ENCODE results near the gene DIAPH3.
A peak's percentile ranks its signal among the peaks of the same experiment; 100 is the strongest.

DIAPH3 gene

GRCh38 chr13:59679254-59679653 is 484.5 kb downstream of the DIAPH3 start:
- TF ChIP-seq, protein P1, sequence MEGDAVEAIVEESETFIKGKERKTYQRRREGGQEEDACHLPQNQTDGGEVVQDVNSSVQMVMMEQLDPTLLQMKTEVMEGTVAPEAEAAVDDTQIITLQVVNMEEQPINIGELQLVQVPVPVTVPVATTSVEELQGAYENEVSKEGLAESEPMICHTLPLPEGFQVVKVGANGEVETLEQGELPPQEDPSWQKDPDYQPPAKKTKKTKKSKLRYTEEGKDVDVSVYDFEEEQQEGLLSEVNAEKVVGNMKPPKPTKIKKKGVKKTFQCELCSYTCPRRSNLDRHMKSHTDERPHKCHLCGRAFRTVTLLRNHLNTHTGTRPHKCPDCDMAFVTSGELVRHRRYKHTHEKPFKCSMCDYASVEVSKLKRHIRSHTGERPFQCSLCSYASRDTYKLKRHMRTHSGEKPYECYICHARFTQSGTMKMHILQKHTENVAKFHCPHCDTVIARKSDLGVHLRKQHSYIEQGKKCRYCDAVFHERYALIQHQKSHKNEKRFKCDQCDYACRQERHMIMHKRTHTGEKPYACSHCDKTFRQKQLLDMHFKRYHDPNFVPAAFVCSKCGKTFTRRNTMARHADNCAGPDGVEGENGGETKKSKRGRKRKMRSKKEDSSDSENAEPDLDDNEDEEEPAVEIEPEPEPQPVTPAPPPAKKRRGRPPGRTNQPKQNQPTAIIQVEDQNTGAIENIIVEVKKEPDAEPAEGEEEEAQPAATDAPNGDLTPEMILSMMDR (IDR thresholded peaks at IDR 0.05; ENCODE audit: extremely low read depth, insufficient read depth, missing control alignments) = no peak
- in situ Hi-C loops (cut with MboI; ENCODE audit: low pct_unique_long_range_greater_than_20kb, low sequenced_read_pairs, unreplicated experiment) = loop anchor here (10.0 to 25.0 kb wide), 4 partner anchors 233 to 758 kb away; no protein-coding TSS in a partner anchor
- DNase-seq (ENCODE audit: low spot score) = no peak

DNA sequence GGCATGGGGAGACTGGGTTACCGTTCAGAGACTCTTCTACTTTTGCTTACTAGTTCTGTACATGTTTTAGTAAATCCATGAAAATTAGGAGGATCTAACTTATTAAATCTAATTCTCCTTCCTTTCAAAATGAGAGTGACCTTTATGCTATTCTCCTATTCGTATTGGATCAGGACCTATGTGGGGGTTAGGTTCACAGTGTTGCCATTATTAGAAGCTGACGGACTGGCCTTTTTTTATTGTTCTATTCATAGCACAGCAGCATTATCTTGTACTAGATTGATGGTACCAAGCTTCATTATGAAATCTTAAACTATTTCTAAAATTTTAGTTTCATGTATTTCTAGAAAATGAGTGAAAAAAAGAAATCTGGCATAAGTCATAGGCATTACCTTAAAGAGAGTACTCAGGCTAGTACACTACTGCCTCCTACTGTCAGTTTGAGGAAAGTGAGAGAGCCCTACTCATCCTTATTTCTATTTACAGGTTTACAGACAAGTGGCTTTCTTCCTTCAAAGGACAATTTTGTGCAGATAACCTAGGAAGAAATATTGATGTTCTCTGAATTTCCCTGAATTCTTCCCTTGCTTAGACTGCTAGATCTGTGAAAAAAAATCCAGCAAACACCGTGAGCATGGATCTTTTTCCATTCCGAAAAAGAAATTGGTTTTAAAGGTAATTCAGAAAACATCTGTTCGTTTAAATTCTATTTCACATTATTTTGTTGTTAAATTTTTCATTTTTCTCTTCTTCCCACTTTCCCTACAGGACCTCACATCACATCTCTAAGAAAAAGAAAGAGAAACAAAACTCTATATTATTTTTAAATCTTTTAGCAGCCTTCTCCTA is 485.5 kb downstream of the DIAPH3 start:
- TF ChIP-seq, protein P1 (IDR thresholded peaks at IDR 0.05; ENCODE audit: extremely low read depth, insufficient read depth, missing control alignments) = peak; percentile 64
- in situ Hi-C loops (cut with MboI; ENCODE audit: low pct_unique_long_range_greater_than_20kb, low sequenced_read_pairs, unreplicated experiment) = loop anchor here (10.0 to 25.0 kb wide), 4 partner anchors 234 to 759 kb away; no protein-coding TSS in a partner anchor
- peak; percentile 31 for DNase-seq (ENCODE audit: low spot score)

DNA sequence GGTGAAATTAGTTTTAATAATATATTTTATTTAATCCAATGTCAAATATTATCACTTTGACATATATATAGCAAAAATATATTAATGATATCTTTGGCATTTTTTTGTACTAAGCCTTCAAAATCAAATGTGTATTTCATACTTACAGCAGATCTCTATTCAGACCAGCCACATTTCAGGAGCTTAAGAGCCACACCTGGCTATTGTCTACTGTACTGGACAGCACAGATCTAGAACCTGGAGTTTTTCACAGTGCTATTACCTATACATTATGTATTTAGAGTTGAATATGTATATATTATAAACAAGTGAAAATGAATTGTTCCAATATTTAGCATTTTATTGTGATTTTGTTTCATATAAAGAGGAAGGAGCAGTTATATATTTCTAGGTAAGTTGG is 486.3 kb downstream of the DIAPH3 start:
- in situ Hi-C loops (cut with MboI; ENCODE audit: low pct_unique_long_range_greater_than_20kb, low sequenced_read_pairs, unreplicated experiment) = loop anchor here (10.0 to 25.0 kb wide), 4 partner anchors 235 to 760 kb away; no protein-coding TSS in a partner anchor
- TF ChIP-seq, protein P1 (IDR thresholded peaks at IDR 0.05; ENCODE audit: extremely low read depth, insufficient read depth, missing control alignments) = no peak
- DNase-seq (ENCODE audit: low spot score) = no peak

DNA sequence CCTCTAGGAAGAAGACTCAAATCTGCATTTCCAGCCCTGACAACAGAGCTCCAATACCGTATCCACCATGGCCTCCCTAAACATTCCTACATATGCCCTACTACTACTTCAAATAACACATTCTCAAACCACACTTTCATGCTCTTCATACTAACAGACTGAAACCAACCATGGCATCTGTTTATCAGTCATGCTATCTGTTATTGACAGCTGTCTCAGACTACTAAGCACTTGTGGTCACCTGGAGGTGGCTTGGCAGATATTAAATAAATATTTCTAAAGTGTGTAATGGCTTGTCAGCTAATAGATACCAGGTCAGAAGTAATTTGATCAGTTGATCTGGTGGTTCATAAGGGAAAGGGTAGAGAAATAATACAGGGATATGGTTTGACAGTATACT is 489.1 kb downstream of the DIAPH3 start:
- TF ChIP-seq, protein P1 (IDR thresholded peaks at IDR 0.05; ENCODE audit: extremely low read depth, insufficient read depth, missing control alignments) = no peak
- no peak for DNase-seq (ENCODE audit: low spot score)
- in situ Hi-C loops (cut with MboI; ENCODE audit: low pct_unique_long_range_greater_than_20kb, low sequenced_read_pairs, unreplicated experiment) = loop anchor here (10.0 to 25.0 kb wide), 4 partner anchors 238 to 763 kb away; no protein-coding TSS in a partner anchor

DNA sequence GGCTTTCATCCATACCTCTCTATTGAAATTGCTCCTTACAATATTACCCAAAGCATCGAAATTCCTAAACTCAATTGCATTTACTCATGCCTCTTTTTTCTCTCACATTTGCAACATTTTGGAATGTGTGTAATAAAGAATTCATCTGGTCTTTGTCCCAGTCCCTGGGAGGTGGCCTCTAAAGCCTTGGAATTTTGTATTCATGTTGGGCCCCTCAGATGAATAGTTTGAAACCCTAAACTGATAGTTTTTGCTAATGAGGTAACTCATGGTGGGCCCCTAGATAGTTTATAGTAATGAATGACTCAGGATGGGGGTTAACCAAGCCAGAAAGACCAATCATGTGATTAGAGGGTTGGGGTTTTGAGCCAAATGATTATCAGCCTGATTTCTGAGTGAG is 490.4 kb downstream of the DIAPH3 start:
- DNase-seq (ENCODE audit: low spot score) = no peak
- in situ Hi-C loops (cut with MboI; ENCODE audit: low pct_unique_long_range_greater_than_20kb, low sequenced_read_pairs, unreplicated experiment) = loop anchor here (10.0 kb wide), 1 partner anchor 278 kb away; no protein-coding TSS in a partner anchor
- TF ChIP-seq, protein P1 (IDR thresholded peaks at IDR 0.05; ENCODE audit: extremely low read depth, insufficient read depth, missing control alignments) = no peak

GRCh38 chr13:59672445-59672844 is 491.3 kb downstream of the DIAPH3 start:
- no peak for DNase-seq (ENCODE audit: low spot score)
- TF ChIP-seq, protein P1 (IDR thresholded peaks at IDR 0.05; ENCODE audit: extremely low read depth, insufficient read depth, missing control alignments) = no peak
- in situ Hi-C loops (cut with MboI; ENCODE audit: low pct_unique_long_range_greater_than_20kb, low sequenced_read_pairs, unreplicated experiment) = loop anchor here (10.0 kb wide), 1 partner anchor 278 kb away; no protein-coding TSS in a partner anchor

Measured in GM13977 (cell line).